SW480 (cell line): ENCODE data around the gene CCM2.

Source experiments
- DNase-seq: peaks from one replicate; pipeline ENCODE4 v3.0.0-alpha.2; 2016; ENCODE audit warnings: low spot score

The CCM2 gene

DNA sequence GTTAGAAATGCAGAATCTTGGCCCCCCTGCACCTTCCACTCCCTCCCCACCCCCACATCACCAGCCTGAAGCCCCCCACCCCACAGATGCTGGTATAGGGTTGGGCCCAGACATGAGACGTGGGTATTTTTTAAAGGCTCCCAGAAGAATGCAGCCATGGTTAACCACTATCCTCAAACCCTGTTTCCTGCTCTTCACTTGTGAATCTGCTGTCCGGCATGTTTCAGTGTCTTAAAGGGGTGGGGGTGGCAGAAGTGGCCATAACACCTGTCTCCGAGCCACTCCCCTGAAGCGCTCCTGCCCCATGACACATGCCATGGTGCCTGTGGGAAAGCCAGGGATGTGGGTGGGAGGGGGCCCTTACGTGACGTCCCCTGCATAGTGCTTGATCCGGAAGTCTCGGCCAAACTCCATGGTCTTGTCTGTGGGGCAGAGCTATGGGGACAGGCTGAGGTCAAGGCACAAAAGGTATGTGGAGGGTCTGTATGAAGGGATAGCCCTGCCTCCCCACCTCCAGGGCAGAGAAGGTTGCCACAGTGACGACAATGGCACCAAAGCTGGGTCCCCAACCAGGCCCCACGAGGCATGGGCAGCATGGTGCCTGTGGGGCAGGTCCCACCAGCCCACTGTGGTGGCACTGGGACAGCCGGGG, 30.8 kb upstream of the CCM2 start:
- no peak for DNase-seq

- DNase-seq: no peak
Measured at GRCh38 chr7:44969701-44970522, 30.1 kb upstream of the CCM2 start.

DNA sequence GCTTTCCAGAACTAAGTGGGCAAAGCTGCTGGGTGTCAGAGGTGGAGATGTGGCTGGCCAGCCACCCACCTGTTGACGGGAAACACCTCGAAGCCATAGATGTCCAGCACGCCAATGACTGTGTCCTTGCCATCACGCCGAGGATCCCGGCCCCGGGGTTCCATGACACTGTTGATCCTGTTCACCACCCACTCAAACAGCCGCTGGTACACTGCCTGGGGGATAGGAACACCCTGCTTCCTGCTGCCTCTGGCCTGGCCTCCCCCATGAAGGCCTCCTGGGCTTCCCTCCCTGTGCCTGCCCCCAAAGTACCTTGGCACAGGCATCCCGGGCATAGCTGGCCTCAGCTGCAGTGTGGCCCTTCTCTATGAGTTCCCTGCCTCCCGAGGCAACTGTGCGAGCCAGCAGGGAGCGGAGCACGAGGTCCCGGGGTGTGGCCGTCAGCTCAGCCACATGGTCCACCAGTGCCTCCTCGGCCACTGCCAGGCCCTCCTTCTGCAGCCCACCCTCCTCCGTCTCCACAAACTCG, 29.4 kb upstream of the CCM2 start:
- no peak for DNase-seq

DNA sequence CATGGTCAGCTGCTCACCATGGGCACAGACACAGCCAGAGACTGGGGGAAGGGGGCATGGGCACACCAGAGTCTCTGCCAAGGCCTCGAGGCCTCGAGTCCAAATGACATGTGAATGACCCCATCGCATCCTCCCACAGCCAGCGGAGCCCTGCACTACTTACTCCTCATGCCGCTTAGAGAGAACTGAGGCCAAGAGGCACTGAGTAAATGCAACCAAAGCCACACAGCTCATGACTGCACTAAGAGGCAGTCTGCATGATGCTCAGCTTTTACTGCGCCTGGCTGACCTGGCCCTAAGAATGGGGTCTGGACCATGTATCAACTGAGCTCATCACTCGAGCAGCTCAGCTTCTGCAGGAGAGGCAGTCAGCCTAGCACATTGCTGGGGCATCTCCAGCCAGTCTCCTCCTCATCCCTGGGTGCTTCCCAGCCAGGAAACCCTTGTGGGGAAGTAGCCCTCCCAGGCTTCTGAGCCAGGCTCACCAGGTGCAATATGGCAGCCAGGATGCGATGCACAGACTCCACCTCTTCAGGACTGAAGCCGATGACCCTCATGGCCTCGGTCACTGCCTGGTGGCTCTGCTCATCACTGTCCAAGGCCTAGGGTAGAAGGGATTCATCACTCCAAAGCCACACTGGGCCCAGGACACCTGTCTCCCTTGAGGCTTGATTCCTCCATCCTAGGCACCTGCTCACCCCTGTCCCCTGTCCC, 28.7 kb upstream of the CCM2 start:
- DNase-seq: no peak

DNA sequence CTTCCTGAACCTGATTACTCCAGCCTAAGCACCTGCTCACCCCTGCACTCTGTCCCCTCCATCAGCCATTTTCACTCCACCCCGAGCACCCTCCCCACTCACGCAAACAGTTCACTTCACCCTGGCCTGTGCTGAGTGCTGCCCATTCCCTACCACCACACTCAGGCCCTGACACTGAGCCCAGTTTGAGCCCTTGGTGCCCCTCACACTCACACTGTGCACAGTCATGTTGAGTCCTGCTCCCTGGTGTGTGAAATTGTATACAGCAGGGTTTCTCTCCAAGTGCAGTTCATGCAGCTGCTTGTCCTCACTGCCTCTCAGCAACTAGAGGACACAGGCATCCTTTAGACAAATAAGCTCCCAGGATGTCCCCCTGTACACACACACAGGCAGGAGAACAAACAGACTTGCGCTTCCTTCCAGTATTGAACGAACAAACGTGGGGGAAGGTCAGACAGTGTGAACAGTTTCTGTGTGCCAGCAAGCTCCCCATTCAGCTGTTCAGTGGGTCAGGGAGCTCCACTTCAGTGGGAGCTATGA, 28.0 kb upstream of the CCM2 start:
- DNase-seq: no peak

- DNase-seq: no peak
Measured at GRCh38 chr7:44972562-44972961, 27.4 kb upstream of the CCM2 start.

- DNase-seq: peak; percentile 31
Measured at GRCh38 chr7:44973610-44974401, 26.2 kb upstream of the CCM2 start.

DNA sequence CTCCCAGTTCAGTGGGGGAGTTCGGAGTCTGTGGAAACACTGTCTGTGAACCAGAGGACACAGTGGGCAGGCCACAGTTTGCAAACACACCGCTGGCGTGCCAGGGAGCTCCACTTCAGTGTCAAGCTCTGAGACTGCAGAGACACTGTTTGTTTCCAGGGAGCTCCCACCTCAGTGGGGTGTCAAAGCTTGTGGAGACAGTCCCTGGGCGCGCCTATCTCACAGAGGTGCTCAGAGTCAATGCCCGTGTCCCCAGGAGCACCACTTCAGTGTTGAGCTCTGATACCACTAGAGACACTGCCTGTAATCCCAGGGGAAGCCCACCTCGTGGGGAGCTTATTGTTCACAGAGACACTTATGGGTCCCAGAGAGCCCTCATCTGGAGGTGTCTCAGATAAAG, 25.5 kb upstream of the CCM2 start:
- no peak for DNase-seq

GRCh38 chr7:44975331-44976039, 24.5 kb upstream of the CCM2 start:
- no peak for DNase-seq

GRCh38 chr7:44976040-44976745, 23.8 kb upstream of the CCM2 start:
- DNase-seq: no peak

GRCh38 chr7:44976746-44977196, 23.2 kb upstream of the CCM2 start:
- no peak for DNase-seq

DNA sequence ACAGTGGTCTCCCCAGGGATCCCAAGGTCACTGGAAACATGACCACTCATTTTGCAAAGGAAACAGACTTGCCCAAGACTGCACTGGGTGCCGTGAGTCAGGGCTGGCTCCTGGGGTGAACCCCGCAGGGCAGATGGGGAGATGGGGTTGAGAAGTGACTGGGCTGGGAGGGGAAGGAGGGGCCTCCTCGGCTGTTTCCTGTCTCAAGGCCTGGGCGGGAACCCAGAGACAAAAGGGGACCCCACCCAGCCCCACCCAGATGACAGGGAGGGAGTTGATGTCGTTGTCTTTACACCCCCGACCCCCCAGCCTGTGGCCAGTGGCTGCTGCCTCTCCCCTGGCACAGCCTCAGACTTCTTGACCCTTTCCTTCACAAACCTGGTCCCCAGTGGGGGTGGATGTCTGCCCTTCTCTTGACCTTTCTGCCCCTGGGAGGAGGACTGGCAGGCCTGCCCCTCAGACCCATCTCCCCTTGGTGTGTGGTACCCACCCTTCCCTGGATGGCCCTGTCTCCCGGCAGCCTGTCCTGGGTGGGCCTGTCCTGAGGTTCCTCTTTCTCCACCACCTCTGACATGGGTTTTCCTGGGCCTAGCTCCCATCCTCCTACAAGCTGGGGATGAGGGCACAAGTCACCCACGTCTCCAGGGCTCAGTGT, 22.6 kb upstream of the CCM2 start:
- DNase-seq: no peak

DNA sequence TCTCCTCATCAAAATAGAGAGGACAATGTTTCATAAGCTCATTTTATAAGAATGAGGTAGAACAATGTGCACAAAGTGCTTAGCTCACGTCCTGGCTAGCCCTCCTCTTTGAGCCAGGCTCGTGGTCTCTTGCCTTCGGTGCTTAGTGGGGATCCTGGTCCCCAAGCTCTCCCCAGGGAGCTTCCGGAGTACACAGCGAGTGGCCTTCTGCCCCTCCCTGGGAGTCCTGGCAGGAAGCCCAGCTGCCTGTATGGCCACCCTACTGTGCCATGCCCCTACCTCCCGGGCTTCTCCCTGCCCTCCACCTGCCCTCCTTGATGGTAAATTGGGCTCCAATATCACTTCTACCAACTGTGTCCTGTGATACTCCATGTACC, 22.1 kb upstream of the CCM2 start:
- DNase-seq: no peak

- DNase-seq: no peak
Measured at GRCh38 chr7:44978511-44979366, 21.3 kb upstream of the CCM2 start, which contains the start of gene MYO1G. TSS of gene MYO1G (minus strand) at chr7:44979015. CDS start at chr7:44978961, 54 bp downstream.

GRCh38 chr7:44979481-44980392, 20.3 kb upstream of the CCM2 start:
- DNase-seq: no peak

- DNase-seq: no peak
Measured at GRCh38 chr7:44980393-44981034, 19.5 kb upstream of the CCM2 start.
